OCI-M1 (cell line): Measurements from ENCODE around the gene POU1F1.
"Not testable (repeated sequence)": the region's sequence is repeated elsewhere in the genome, so short reads cannot be mapped to it uniquely, and the experiment has no call there.

Experiments used
- DNase-seq: peaks from one replicate; lab custom pipeline; 2025; lab: John Stamatoyannopoulos, UW

POU1F1 gene

GRCh38 chr3:87276484-87276883 is at the start of gene POU1F1:
POU1F1 (minus strand) TSS chr3:87276584; CDS start chr3:87276462, 122 bp downstream.
- no peak for DNase-seq

- no peak for DNase-seq
Observed at GRCh38 chr3:87324609-87325008, 48.2 kb upstream of the POU1F1 start.

- no peak for DNase-seq
Observed at GRCh38 chr3:87320756-87321626, 44.6 kb upstream of the POU1F1 start.

GRCh38 chr3:87318617-87319021 is 42.2 kb upstream of the POU1F1 start:
- DNase-seq, result no peak

GRCh38 chr3:87317779-87318178 is 41.4 kb upstream of the POU1F1 start:
- DNase-seq, result no peak

- no peak for DNase-seq
Observed at GRCh38 chr3:87313641-87314040, 37.3 kb upstream of the POU1F1 start.

- no peak for DNase-seq
Observed at GRCh38 chr3:87311309-87311708, 34.9 kb upstream of the POU1F1 start.

- no peak for DNase-seq
Observed at GRCh38 chr3:87309601-87310000, 33.2 kb upstream of the POU1F1 start.

GRCh38 chr3:87307805-87308204 is 31.4 kb upstream of the POU1F1 start:
- no peak for DNase-seq

GRCh38 chr3:87305517-87305916 is 29.1 kb upstream of the POU1F1 start:
- DNase-seq, result no peak

- not testable (repeated sequence) for DNase-seq
Observed at GRCh38 chr3:87305031-87305430, 28.6 kb upstream of the POU1F1 start.

- DNase-seq, result peak; percentile 71
Observed at GRCh38 chr3:87298111-87298718, 21.8 kb upstream of the POU1F1 start.

GRCh38 chr3:87288446-87288845 is 12.1 kb upstream of the POU1F1 start:
- DNase-seq, result peak; percentile 74

- DNase-seq, result no peak
Observed at GRCh38 chr3:87287011-87287410, 10.6 kb upstream of the POU1F1 start.

GRCh38 chr3:87272718-87273341 is 3.6 kb downstream of the POU1F1 start:
- no peak for DNase-seq

- no peak for DNase-seq
Observed at GRCh38 chr3:87270908-87271700, 5.3 kb downstream of the POU1F1 start.

- no peak for DNase-seq
Observed at GRCh38 chr3:87269723-87270122, 6.7 kb downstream of the POU1F1 start.

GRCh38 chr3:87268646-87269211 is 7.7 kb downstream of the POU1F1 start:
- peak; percentile 48 for DNase-seq

- DNase-seq, result peak; percentile 77
Observed at GRCh38 chr3:87267953-87268645, 8.3 kb downstream of the POU1F1 start.

GRCh38 chr3:87261925-87262324 is 14.5 kb downstream of the POU1F1 start:
- DNase-seq, result no peak

- peak; percentile 80 for DNase-seq
Observed at GRCh38 chr3:87260270-87260669, 16.1 kb downstream of the POU1F1 start.
